SKM-1 treated with dmso at 0.1 percent for 144 hours (cell line): ENCODE data around the gene KIF6.

Experiments
- DNase-seq: peaks from one replicate; lab custom pipeline; 2025; ENCODE audit not compliant: unreplicated experiment; lab: John Stamatoyannopoulos, UW

KIF6 gene

GRCh38 chr6:39424831-39425230, 300.4 kb downstream of the KIF6 start:
- DNase-seq = no peak

- DNase-seq = no peak
Measured at GRCh38 chr6:39422238-39422637, 303.0 kb downstream of the KIF6 start.

GRCh38 chr6:39421383-39422225, 303.6 kb downstream of the KIF6 start:
- no peak for DNase-seq

- no peak for DNase-seq
Measured at GRCh38 chr6:39420300-39421265, 304.6 kb downstream of the KIF6 start.

- DNase-seq = no peak
Measured at GRCh38 chr6:39419607-39420006, 305.6 kb downstream of the KIF6 start.

GRCh38 chr6:39417440-39417839, 307.8 kb downstream of the KIF6 start:
- no peak for DNase-seq

GRCh38 chr6:39416728-39417127, 308.5 kb downstream of the KIF6 start:
- no peak for DNase-seq

GRCh38 chr6:39416026-39416425, 309.2 kb downstream of the KIF6 start:
- DNase-seq = no peak

GRCh38 chr6:39415482-39415881, 309.7 kb downstream of the KIF6 start:
- no peak for DNase-seq

GRCh38 chr6:39411465-39411864, 313.7 kb downstream of the KIF6 start:
- DNase-seq = no peak

- no peak for DNase-seq
Measured at GRCh38 chr6:39411001-39411400, 314.2 kb downstream of the KIF6 start.

GRCh38 chr6:39409889-39410288, 315.3 kb downstream of the KIF6 start:
- no peak for DNase-seq

GRCh38 chr6:39407446-39407993, 317.7 kb downstream of the KIF6 start:
- DNase-seq = no peak

GRCh38 chr6:39404312-39404711, 320.9 kb downstream of the KIF6 start:
- DNase-seq = no peak

- DNase-seq = no peak
Measured at GRCh38 chr6:39403304-39403703, 321.9 kb downstream of the KIF6 start.

GRCh38 chr6:39402239-39402751, 322.9 kb downstream of the KIF6 start:
- no peak for DNase-seq

- no peak for DNase-seq
Measured at GRCh38 chr6:39401376-39401775, 323.8 kb downstream of the KIF6 start.

- DNase-seq = no peak
Measured at GRCh38 chr6:39400026-39400425, 325.2 kb downstream of the KIF6 start.

GRCh38 chr6:39396854-39397253, 328.4 kb downstream of the KIF6 start:
- no peak for DNase-seq

- no peak for DNase-seq
Measured at GRCh38 chr6:39393075-39393474, 332.1 kb downstream of the KIF6 start.

GRCh38 chr6:39391182-39391581, 334.0 kb downstream of the KIF6 start:
- no peak for DNase-seq

GRCh38 chr6:39389484-39389767, 335.8 kb downstream of the KIF6 start:
- DNase-seq = no peak
